ENCODE data around the gene CNGA3.

Gene CNGA3

DNA sequence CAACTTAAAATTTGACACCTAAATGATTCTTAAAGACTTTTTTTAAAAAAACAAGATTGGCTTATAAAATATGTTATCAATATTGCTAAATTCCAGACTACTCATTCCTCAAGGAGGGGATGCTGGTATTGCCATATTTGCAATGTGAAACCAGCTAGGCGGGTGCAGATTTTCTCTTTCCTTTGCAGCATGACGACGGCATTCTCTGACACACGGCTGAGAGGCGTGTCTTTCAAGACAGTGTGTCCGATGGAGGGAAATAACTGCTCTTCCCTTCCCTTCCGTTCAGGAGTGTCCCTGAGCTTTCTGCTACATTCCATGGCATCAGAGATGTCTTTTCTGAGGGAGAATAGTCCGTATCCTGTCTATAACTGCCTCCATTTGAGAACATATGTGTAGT, 38.2 kb upstream of the CNGA3 start:
- H2BK12ac ChIP-seq (ENCODE audit: low read length), result no peak overlapping the region
- H4K91ac ChIP-seq (ENCODE audit: low read depth, low read length, poor library complexity), result no peak overlapping the region
- H3K27me3 ChIP-seq (ENCODE audit: control insufficient read depth in 3 of 3, insufficient read depth in 3 of 3, low read depth in 1 of 3, low read length in 3 of 3), result no peaks in the 10 kb centered on the region
- H3K36me3 ChIP-seq (replicated peaks in 1 of 2; ENCODE audit: control insufficient read depth in 2 of 2, insufficient read depth in 2 of 2, low read length in 2 of 2), result no peaks in the 10 kb centered on the region
- no peak overlapping the region for H2AK5ac ChIP-seq (ENCODE audit: low read depth, low read length)
- H3K4me3 ChIP-seq (ENCODE audit: low read length in 2 of 2), result no peak overlapping the region
- WGBS, 2 donors (ENCODE audit: extremely low coverage in 2 of 2, insufficient read length in 2 of 2, insufficient replicate concordance in 1 of 2), result no CpG with 5 or more reads among the region's 8 CpGs
- no peaks in the 10 kb centered on the region for H3K9me3 ChIP-seq (replicated peaks in 1 of 2; ENCODE audit: control insufficient read depth in 2 of 2, insufficient read depth in 1 of 2, low read depth in 1 of 2, low read length in 2 of 2)
- no peak overlapping the region for H3K4me2 ChIP-seq (ENCODE audit: insufficient read depth, low read length, poor library complexity, severe bottlenecking)
- H2BK15ac ChIP-seq (ENCODE audit: low read length), result no peak overlapping the region
- no peak overlapping the region for H4K8ac ChIP-seq (ENCODE audit: low read depth, low read length)
- H3K9ac ChIP-seq (ENCODE audit: low read depth, low read length, poor library complexity), result no peak overlapping the region
- no peak overlapping the region for H3K4ac ChIP-seq (ENCODE audit: low read length)
- no peak for DNase-seq (ENCODE audit: low spot score)
- H3K14ac ChIP-seq (ENCODE audit: low read length), result no peak overlapping the region
- H3K79me1 ChIP-seq (ENCODE audit: low read depth, low read length), result no peaks in the 10 kb centered on the region
- no peak overlapping the region for H2BK120ac ChIP-seq (ENCODE audit: low read depth, low read length)
- no peak overlapping the region for H3K27ac ChIP-seq (replicated peaks; ENCODE audit: low read length)
- no peak overlapping the region for H3K18ac ChIP-seq (ENCODE audit: low read length)
- peaks cover 0 to 4% of the 10 kb centered on the region in 2 donors for H3K4me1 ChIP-seq (ENCODE audit: control insufficient read depth in 2 of 2, insufficient read depth in 1 of 2, low read depth in 1 of 2, low read length in 2 of 2)
- H2AFZ ChIP-seq (ENCODE audit: low read length), result no peak overlapping the region
- no peak overlapping the region for H2BK5ac ChIP-seq (ENCODE audit: low read length)
- H3K23ac ChIP-seq (ENCODE audit: low read depth, low read length, poor library complexity), result no peak overlapping the region

GRCh38 chr2:98308532-98308931, 37.7 kb upstream of the CNGA3 start:
- Histone ChIP-seq H2BK12ac (ENCODE audit: low read length) (no peak overlapping the region), H3K14ac (ENCODE audit: low read length) (peak overlapping the region; percentile 63), H4K91ac (ENCODE audit: low read depth, low read length, poor library complexity) (no peak overlapping the region), H2AFZ (ENCODE audit: low read length) (no peak overlapping the region), H2BK120ac (ENCODE audit: low read depth, low read length) (no peak overlapping the region), H3K4ac (ENCODE audit: low read length) (no peak overlapping the region), H3K9ac (ENCODE audit: low read depth, low read length, poor library complexity) (no peak overlapping the region), H3K36me3 (replicated peaks in 1 of 2; ENCODE audit: control insufficient read depth in 2 of 2, insufficient read depth in 2 of 2, low read length in 2 of 2) (no peaks in the 10 kb centered on the region), H2AK5ac (ENCODE audit: low read depth, low read length) (no peak overlapping the region), H3K4me3 (ENCODE audit: low read length in 2 of 2) (no peak overlapping the region), H2BK15ac (ENCODE audit: low read length) (peak overlapping the region; percentile 26), H3K4me2 (ENCODE audit: insufficient read depth, low read length, poor library complexity, severe bottlenecking) (no peak overlapping the region), H3K27me3 (ENCODE audit: control insufficient read depth in 3 of 3, insufficient read depth in 3 of 3, low read depth in 1 of 3, low read length in 3 of 3) (no peaks in the 10 kb centered on the region), H3K79me1 (ENCODE audit: low read depth, low read length) (no peaks in the 10 kb centered on the region), H3K18ac (ENCODE audit: low read length) (peak overlapping the region; percentile 90), H2BK5ac (ENCODE audit: low read length) (no peak overlapping the region), H4K8ac (ENCODE audit: low read depth, low read length) (no peak overlapping the region), H3K4me1 (ENCODE audit: control insufficient read depth in 2 of 2, insufficient read depth in 1 of 2, low read depth in 1 of 2, low read length in 2 of 2) (peaks cover 0 to 4% of the 10 kb centered on the region in 2 donors), H3K9me3 (replicated peaks in 1 of 2; ENCODE audit: control insufficient read depth in 2 of 2, insufficient read depth in 1 of 2, low read depth in 1 of 2, low read length in 2 of 2) (no peaks in the 10 kb centered on the region), H3K23ac (ENCODE audit: low read depth, low read length, poor library complexity) (no peak overlapping the region), H3K27ac (replicated peaks; ENCODE audit: low read length) (no peak overlapping the region)
- no CpG with 5 or more reads among the region's 4 CpGs for WGBS, 2 donors (ENCODE audit: extremely low coverage in 2 of 2, insufficient read length in 2 of 2, insufficient replicate concordance in 1 of 2)
- DNase-seq (ENCODE audit: low spot score), result no peak

GRCh38 chr2:98309580-98309979, 36.7 kb upstream of the CNGA3 start:
- Histone ChIP-seq H2BK5ac (ENCODE audit: low read length) (no peak overlapping the region), H3K27me3 (ENCODE audit: control insufficient read depth in 3 of 3, insufficient read depth in 3 of 3, low read depth in 1 of 3, low read length in 3 of 3) (no peaks in the 10 kb centered on the region), H3K4me1 (ENCODE audit: control insufficient read depth in 2 of 2, insufficient read depth in 1 of 2, low read depth in 1 of 2, low read length in 2 of 2) (peaks cover 0 to 4% of the 10 kb centered on the region in 2 donors), H2AFZ (ENCODE audit: low read length) (no peak overlapping the region), H3K4me3 (ENCODE audit: low read length in 2 of 2) (no peak overlapping the region), H3K27ac (replicated peaks; ENCODE audit: low read length) (no peak overlapping the region), H2BK120ac (ENCODE audit: low read depth, low read length) (no peak overlapping the region), H2BK15ac (ENCODE audit: low read length) (no peak overlapping the region), H3K4ac (ENCODE audit: low read length) (no peak overlapping the region), H3K36me3 (replicated peaks in 1 of 2; ENCODE audit: control insufficient read depth in 2 of 2, insufficient read depth in 2 of 2, low read length in 2 of 2) (no peaks in the 10 kb centered on the region), H3K23ac (ENCODE audit: low read depth, low read length, poor library complexity) (no peak overlapping the region), H3K9ac (ENCODE audit: low read depth, low read length, poor library complexity) (no peak overlapping the region), H2BK12ac (ENCODE audit: low read length) (no peak overlapping the region), H3K4me2 (ENCODE audit: insufficient read depth, low read length, poor library complexity, severe bottlenecking) (no peak overlapping the region), H4K8ac (ENCODE audit: low read depth, low read length) (no peak overlapping the region), H2AK5ac (ENCODE audit: low read depth, low read length) (no peak overlapping the region), H3K9me3 (replicated peaks in 1 of 2; ENCODE audit: control insufficient read depth in 2 of 2, insufficient read depth in 1 of 2, low read depth in 1 of 2, low read length in 2 of 2) (no peaks in the 10 kb centered on the region), H4K91ac (ENCODE audit: low read depth, low read length, poor library complexity) (no peak overlapping the region), H3K18ac (ENCODE audit: low read length) (no peak overlapping the region), H3K14ac (ENCODE audit: low read length) (no peak overlapping the region), H3K79me1 (ENCODE audit: low read depth, low read length) (no peaks in the 10 kb centered on the region)
- WGBS, 2 donors (ENCODE audit: extremely low coverage in 2 of 2, insufficient read length in 2 of 2, insufficient replicate concordance in 1 of 2), result no CpG with 5 or more reads among the region's 11 CpGs
- no peak for DNase-seq (ENCODE audit: low spot score)

GRCh38 chr2:98310010-98310409, 36.2 kb upstream of the CNGA3 start:
- Histone ChIP-seq H2BK5ac (ENCODE audit: low read length) (no peak overlapping the region), H3K4me2 (ENCODE audit: insufficient read depth, low read length, poor library complexity, severe bottlenecking) (no peak overlapping the region), H3K23ac (ENCODE audit: low read depth, low read length, poor library complexity) (no peak overlapping the region), H3K18ac (ENCODE audit: low read length) (no peak overlapping the region), H3K9me3 (replicated peaks in 1 of 2; ENCODE audit: control insufficient read depth in 2 of 2, insufficient read depth in 1 of 2, low read depth in 1 of 2, low read length in 2 of 2) (no peaks in the 10 kb centered on the region), H4K91ac (ENCODE audit: low read depth, low read length, poor library complexity) (no peak overlapping the region), H2BK12ac (ENCODE audit: low read length) (no peak overlapping the region), H3K4me3 (ENCODE audit: low read length in 2 of 2) (no peak overlapping the region), H3K9ac (ENCODE audit: low read depth, low read length, poor library complexity) (no peak overlapping the region), H3K27ac (replicated peaks; ENCODE audit: low read length) (no peak overlapping the region), H2BK120ac (ENCODE audit: low read depth, low read length) (no peak overlapping the region), H3K79me1 (ENCODE audit: low read depth, low read length) (no peaks in the 10 kb centered on the region), H3K4me1 (ENCODE audit: control insufficient read depth in 2 of 2, insufficient read depth in 1 of 2, low read depth in 1 of 2, low read length in 2 of 2) (peaks cover 0 to 4% of the 10 kb centered on the region in 2 donors), H2AK5ac (ENCODE audit: low read depth, low read length) (no peak overlapping the region), H3K36me3 (replicated peaks in 1 of 2; ENCODE audit: control insufficient read depth in 2 of 2, insufficient read depth in 2 of 2, low read length in 2 of 2) (no peaks in the 10 kb centered on the region), H3K27me3 (ENCODE audit: control insufficient read depth in 3 of 3, insufficient read depth in 3 of 3, low read depth in 1 of 3, low read length in 3 of 3) (no peaks in the 10 kb centered on the region), H3K14ac (ENCODE audit: low read length) (no peak overlapping the region), H3K4ac (ENCODE audit: low read length) (no peak overlapping the region), H2AFZ (ENCODE audit: low read length) (no peak overlapping the region), H2BK15ac (ENCODE audit: low read length) (no peak overlapping the region), H4K8ac (ENCODE audit: low read depth, low read length) (no peak overlapping the region)
- WGBS, 2 donors (ENCODE audit: extremely low coverage in 2 of 2, insufficient read length in 2 of 2, insufficient replicate concordance in 1 of 2), result no CpG with 5 or more reads among the region's 4 CpGs
- no peak for DNase-seq (ENCODE audit: low spot score)

All from neuronal stem cell (in vitro differentiated cells).